HG02840 (cell line): ENCODE data around the gene CFAP97D1.

ENCODE experiments used
- ATAC-seq: cut with Tn5 transposase; IDR thresholded peaks from one replicate; pipeline ENCODE4 v1.9.1; 2021; ENCODE audit warnings: mild to moderate bottlenecking, moderate library complexity, moderate number of reproducible peaks; ENCODE audit not compliant: unreplicated experiment, low FRiP score

The CFAP97D1 gene

DNA sequence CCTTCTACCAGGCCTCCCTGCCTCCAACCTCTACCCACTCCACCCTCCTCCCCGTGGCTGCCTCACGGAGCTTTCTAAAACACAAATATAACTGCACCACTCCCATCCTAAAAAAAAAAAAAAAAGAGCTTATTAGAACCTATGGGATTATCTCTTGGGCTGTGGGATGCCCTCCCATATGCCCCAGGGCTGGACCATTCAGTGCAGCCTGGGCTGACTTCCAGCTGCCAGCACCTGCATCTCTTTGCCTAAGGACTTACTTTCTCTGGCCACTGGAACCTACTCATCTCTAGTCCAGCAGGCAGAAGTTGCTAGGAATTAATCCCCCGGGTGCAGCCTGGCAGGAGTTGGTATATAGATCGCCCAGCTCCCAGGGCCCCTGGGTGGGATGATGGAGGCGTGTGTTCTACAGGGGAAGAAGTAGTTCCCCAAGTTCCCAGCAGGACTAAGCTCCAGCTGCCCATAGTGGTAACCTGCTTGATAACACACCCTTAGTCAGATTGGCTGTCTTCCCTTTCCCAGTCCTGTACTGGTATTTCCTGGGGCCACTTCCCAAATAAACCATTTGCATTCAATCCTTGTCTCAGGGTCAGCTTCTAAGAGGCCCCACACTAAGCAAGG, 42.4 kb downstream of the CFAP97D1 start:
- no peak for ATAC-seq

DNA sequence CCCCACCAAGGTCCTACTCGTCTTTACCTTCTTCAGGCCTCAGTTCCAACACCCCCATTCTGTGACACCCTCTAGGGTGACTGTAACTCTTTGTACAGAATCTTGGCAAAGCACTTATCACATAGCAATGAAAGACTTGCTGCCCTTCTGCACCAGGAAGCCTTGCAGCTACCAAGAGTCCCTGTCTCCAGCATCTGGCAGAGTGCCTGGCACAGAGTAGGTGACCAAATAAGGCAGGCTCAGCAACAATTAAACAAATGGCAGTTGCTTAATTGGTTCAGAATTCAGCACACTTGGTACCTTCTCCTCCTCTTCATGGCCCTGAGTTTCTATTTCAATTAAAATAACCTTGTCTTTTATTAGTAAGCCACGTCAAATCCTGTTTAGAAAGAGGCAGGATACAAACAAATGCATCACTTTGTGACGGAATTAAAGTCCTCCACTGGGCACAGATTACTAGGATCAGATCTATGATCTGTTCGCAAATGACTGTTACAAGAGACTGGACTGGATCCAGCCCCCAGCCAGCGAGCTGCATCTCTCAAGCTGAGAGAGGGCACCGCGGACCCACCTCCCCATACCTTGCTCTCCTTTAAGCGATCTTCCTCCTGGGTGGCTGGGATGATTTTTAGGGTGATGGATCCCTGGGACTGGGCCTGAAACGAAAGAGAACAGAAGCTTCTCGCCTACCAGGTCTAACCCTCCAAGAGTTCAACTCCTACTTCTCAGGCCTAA, 43.3 kb downstream of the CFAP97D1 start:
- no peak for ATAC-seq

DNA sequence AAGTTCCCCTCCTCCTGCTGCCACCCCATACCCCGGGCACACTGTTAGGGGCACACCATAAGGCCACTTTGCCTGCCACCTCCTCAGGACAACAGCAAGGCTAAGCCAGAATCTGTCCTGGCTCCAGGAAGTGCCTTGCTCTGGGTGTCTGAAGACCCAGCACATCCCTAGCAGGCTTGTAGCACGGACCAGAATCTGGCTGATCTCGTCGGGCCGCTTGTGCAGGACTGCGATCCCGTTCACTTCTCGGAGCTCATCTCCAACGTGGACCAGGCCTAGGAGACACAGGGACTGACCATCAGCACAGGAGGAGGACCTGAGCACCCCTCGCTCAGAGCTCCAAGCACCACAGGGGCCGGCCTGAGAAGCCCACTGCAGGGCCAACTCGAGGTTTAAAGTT, 45.3 kb downstream of the CFAP97D1 start:
- no peak for ATAC-seq

DNA sequence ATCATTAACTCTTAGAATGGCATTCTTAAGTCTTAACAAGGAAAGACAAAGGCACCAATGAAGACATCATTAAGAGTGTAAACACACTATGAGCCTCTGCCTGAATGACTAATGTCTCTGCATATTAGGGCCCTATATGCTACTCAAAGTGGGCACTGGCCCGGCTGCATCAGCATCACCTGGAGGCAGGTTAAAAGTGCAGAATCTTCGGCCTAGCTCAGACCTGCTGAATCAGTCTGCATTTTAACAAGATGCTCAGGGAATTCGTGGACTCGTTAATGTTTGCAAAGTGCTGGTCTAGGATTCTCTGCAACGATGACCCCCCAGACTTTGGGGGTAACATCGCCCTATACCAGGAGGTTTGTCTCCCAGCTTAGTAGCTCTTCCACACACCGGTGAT, 46.0 kb downstream of the CFAP97D1 start:
- no peak for ATAC-seq

DNA sequence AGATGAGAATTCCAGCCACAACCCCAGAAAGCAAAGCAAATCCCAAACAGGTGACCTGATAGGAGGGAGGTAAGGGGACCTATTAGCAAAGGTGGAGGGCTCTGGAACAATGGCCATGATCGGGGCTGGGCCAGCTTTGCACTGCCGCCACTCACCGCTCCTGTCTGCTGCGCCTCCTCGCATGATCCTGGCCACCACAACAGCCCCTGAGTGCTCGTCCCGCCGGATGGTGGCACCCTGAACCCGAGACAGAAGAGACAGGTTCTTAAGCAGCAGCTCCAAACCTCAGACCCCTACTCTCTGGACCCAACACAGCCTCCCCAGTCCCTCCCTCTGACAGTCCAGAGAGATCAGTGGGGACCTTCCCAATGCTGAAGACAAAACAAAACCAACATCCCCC, 47.4 kb downstream of the CFAP97D1 start:
- no peak for ATAC-seq

DNA sequence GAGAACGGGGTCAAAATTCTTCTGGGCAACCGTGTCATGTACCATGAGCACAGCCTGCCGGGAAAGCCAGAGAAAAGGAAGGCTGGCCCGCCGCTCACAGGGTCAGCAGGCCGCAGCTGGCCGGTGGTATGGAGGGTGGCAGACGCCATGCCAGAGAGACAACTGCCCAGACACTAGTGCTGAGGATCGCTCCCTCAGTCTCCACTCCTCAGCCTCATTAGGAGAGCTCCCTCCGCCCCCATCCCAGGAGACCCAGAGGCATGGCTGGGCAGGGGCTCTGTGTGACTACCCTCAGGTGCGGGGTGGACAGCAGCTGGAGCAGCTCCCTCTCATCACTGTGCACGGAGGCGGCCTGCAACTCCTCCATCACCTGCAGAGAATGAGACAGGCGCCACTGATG, 49.5 kb downstream of the CFAP97D1 start:
- ATAC-seq, result no peak

DNA sequence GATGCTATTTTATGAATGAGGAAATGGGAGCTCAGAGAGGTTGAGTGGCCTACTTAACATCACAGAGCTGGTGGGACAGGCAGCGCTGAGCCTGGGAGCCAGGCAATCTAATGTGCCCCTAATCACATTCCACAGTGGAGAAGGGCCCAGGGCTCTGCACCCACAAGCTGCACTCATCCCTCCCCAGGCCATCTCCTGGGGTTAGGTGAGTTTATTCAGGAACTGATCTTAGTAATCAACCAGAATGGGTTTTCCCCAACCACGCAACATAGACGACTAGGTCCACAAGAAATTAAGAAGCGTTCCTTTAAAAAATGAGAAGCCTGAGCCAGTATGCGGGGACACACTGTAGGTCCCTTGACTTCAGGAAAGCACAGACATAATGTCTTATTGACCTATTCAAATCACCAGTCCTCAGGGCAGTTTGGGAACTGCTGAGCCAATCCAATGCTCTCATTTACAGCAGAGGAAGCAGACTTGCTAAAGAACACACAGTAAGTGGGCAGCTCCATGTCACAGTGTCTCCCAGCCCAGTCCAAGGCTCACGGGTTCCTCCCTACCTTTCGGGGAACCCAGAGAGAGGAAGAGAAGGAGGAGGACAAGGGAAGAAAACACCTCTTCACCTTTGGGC, 50.4 kb downstream of the CFAP97D1 start:
- no peak for ATAC-seq

DNA sequence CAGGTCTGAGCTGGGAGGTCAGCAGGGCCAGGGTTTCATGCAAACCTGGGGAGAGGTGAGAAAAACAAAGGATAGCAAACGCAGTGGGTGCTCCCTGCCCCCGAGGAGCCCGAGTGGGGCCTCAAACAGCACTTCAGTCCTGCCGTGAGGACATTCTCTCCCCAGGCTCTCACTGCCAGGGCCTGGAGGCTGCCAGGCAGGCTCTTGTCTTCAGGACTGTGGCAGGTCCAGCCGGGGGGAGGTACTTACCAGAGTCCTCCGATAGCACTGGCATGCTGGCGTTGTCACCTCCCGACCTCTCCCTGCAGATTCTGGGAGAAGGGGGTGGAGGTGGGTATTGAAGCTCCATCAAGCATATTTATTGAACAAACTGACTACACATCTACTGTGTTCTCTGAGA, 51.4 kb downstream of the CFAP97D1 start:
- no peak for ATAC-seq

DNA sequence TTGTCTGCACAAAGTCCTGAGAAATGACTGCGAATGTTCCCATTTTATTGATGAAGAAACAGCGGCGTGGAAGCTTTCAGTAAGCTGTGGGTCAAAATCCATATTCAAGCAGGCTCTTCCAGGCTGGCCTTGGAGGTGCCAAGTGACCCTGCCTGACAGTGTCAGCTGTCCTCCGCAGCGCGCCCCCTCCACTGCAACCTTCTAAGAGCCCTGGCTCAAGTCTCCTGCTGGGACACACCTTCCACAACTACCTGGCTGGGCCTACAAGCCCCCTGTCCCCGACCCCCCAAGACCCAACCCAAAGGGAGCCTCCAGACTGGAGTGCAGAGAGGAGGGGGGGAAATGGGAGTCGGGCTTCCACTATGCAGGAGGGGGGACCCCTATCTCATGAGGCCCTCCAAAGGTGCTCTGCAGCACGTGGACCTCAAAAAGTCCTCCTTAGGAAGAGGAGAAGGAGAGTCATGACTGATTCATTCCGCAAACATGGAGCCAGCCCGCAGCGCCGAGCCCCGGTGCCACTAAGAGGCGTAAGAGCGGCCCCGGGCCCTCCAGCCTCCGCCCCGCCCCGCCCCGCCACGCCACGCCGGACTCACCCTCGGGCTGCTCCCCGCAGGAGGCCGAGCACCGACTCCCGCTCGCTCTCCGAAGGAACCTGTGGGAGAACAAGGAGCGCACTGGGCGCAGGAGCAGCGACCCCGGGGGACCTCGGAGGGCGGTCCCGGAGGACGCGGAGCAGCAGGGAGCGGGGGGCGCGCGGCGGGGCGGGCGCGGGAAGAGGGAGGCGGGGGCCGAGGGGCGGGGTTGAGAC, 52.1 kb downstream of the CFAP97D1 start:
- ATAC-seq, result no peak

DNA sequence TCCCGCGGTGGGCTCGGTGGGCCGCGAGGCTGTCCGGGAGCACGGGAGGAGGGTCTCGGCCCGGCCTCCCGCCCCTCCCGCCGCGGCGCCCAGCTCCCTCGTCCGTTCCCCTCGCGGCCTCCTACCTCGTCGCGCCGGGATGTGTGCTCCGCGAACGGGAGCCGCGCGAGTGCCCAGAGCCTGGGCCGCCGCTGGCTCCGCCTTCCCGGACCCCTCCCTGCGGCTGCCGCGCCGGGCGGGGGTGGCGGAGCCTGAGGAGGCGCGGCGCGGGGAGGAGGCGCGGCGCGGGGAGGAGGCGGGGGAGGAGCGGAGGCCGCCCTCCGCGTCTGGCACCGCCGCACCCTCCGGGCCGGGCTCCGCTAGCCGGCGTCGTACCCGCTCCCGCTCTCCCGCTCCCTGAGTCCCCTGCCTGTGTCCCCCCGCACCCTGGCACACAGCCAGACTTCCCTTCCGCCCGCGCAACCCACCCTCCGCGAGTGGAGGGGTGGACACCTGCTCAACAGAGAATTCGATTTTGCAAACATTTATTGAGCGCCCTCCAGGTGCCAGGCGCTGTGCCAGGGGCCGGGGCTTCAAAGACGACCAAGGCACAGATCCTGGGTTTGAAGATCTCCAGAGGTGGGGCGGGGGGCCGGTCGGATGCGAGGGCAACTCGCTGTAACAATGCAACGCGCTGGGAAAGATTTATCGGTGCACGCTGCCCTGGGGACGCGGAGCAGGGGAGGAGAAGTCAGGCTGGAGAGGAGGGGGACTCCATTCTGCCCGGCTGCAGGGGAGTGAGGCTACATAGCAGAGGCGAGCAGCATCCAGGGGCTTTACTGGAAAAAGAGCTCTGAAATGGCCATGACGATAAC, 53.0 kb downstream of the CFAP97D1 start, which contains the start of gene MPP3:
MPP3 (minus strand) TSS at position 171 of the 854 bp plus-strand sequence. CDS start 1,240 bp downstream, outside the sequence.
- ATAC-seq, result no peak

DNA sequence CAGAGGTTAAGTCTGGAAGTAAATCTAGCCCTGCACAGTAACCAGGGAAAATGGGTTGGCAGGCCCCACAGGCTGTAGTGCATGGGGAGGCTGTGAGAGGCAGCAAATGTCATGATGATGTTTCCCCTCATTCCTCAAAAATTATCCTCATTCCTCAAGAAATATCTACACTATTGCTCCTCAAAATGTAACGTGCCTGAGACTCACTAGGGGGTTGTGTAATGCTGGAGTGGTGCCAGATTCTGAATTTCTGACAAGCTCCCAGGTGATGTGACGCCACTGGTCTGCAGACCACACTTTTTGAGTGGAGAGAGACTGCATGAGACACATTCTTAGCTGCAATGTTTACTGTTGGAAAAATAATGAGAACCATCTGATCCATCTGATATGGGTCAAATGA, 53.9 kb downstream of the CFAP97D1 start:
- no peak for ATAC-seq
